Astrocyte of the spinal cord (primary cell): ENCODE measurements around the gene GFOD1.

Source experiments
- DNase-seq: peaks from one replicate; pipeline ENCODE4 v3.0.0; 2011; ENCODE audit warnings: low read depth, low spot score
- H3K4me3 ChIP-seq: 2 replicates; pipeline ENCODE4 v1.5.1; 2011; ENCODE audit warnings: low read depth, mild to moderate bottlenecking, low read length, moderate library complexity
- in situ Hi-C: cut with HindIII; loops from 2 replicates; pipeline ENCODE4 v1.10.0; 2017; ENCODE audit warnings: low sequenced_read_pairs
- TF ChIP-seq, protein P1 (sequence below): IDR thresholded peaks from 2 replicates; pipeline ENCODE4 v1.5.1; 2012; ENCODE audit warnings: low read depth, mild to moderate bottlenecking, low read length, inconsistent platforms

GFOD1 gene

DNA sequence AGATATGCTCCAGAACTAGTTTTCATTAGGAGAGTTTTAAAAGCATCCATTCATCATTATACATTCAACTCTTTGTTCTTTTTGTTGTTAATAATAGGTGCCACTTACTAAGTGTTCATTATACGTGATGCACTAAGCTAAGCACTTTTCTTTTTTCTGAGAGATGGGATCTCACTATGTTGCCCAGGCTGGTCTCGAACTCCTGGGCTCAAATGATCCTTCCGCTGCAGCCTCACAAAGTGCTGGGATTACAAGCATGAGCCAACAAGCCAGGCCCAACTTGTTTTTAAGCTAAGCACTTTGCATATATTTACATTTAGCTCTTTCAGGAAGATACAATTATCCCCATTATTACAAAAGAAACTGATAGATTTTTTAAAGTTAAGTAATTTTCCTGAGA, 5.7 kb upstream of the GFOD1 start:
- no peak overlapping the region for H3K4me3 ChIP-seq
- no peak for DNase-seq
- TF ChIP-seq, protein P1, sequence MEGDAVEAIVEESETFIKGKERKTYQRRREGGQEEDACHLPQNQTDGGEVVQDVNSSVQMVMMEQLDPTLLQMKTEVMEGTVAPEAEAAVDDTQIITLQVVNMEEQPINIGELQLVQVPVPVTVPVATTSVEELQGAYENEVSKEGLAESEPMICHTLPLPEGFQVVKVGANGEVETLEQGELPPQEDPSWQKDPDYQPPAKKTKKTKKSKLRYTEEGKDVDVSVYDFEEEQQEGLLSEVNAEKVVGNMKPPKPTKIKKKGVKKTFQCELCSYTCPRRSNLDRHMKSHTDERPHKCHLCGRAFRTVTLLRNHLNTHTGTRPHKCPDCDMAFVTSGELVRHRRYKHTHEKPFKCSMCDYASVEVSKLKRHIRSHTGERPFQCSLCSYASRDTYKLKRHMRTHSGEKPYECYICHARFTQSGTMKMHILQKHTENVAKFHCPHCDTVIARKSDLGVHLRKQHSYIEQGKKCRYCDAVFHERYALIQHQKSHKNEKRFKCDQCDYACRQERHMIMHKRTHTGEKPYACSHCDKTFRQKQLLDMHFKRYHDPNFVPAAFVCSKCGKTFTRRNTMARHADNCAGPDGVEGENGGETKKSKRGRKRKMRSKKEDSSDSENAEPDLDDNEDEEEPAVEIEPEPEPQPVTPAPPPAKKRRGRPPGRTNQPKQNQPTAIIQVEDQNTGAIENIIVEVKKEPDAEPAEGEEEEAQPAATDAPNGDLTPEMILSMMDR: no peak
- in situ Hi-C loops: no loop called here

DNA sequence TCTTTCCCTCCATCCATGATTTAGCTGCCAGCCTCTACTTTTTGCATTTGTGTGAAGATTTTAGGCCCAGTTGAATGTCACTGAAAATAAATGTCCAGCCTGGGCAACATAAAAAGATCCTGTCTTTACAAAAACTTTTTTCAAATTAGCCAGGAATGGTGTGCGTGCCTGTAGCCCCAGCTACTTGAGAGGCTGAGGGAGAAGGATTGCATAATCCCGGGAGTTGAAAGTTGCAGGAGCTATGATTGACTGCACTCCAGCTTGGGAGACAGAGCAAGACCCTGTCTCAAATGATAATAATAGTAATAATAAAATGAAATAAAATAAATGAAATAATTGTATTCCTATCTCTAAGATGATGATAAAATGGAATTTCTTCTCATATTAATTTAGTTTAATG, 5.0 kb upstream of the GFOD1 start:
- DNase-seq: no peak
- TF ChIP-seq, protein P1: no peak
- H3K4me3 ChIP-seq: no peak overlapping the region
- in situ Hi-C loops: no loop called here

- in situ Hi-C loops: no loop called here
- TF ChIP-seq, protein P1: no peak
- no peak overlapping the region for H3K4me3 ChIP-seq
These were observed 4.1 kb upstream of the GFOD1 start for GRCh38 chr6:13491538-13491937.

DNA sequence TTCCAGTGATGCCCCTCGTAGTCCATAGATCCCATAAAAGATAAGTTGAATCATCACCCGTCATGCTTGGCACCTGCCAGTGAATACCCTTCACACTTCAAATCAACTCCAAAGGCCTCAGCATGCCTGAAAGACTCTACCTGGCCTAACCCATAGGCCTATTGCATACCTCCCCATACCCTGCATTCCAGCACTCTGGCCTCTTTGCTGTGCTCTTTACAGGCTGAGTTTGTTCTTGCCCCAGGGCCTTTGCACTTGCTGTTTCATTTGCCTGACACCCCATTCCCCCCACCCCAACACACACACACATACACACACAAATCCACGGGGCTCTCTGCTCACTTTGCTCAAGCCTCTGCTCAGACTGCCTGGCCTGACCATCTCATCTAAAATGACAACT, 3.0 kb upstream of the GFOD1 start:
- DNase-seq: no peak
- H3K4me3 ChIP-seq: no peak overlapping the region
- in situ Hi-C loops: no loop called here
- TF ChIP-seq, protein P1: no peak

More at GRCh38 chr6:13491538-13491937, 4.1 kb upstream of the GFOD1 start:
- DNase-seq: no peak

DNA sequence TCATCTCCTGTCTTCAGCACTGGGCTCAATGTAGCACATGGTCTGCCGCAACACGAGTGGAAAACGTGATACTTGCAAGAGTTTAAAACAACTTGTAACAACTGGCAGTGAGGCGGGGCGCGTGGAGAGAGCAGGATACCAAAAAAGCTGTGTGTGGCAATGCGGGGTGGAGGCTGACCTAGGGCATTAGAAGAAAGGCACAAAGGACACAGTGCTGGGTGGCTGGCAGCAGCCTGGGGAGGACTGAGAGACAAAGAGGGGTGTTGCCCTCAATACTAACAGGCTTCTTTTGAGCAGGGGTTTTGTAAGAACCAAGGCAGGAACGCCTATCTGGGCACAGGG, 1.5 kb upstream of the GFOD1 start:
- in situ Hi-C loops: no loop called here
- TF ChIP-seq, protein P1: no peak
- DNase-seq: no peak
- no peak overlapping the region for H3K4me3 ChIP-seq

DNA sequence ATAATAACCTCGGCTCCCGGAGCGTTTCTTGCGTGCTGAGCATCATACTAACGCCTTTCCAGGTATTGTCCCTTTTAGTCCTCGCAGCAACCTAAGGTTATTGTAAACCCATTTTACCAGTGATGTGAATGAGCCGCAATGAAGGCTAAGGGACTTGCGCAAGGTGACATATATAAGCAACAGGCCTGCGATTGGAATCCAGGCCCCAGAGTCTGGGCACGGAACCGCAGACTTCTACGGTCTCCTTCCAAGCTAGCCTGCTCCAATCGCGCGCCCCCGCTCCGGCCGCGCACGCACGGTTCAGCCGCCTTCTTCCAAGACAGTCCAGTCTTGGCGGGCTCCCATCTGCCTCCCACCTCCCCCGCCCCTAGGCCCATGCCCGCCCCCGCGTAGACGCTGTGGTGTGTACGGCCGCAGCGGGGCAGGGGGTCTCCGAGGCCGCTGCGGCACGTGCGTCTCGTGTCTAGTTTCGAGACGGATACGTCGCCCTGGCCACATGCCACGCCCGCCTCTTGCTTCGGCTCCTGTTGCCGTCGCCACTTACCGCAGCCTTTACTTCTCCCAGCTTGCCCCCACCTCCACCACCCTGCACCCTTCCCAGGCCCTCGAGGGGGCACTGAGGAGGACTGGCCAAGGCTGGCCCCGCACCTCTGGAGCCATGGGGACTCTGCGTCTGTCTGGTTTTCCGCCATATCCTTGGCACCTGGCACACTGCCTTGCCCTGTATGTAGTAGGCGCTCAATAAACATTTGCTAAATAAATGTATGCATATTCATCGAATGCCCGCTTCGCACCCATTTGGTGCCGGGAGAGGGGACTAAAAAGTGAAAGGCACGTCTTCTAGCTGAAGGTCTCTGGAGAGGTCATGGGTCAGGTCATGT, 855 bp upstream of the GFOD1 start:
- no peak for DNase-seq
- peak overlapping the region; percentile 57 for H3K4me3 ChIP-seq
- in situ Hi-C loops: no loop called here
- TF ChIP-seq, protein P1: no peak
